ENCODE data around the gene CFDP1.

- TF ChIP-seq POLR2AphosphoS5 (IDR thresholded peaks at IDR 0.05; ENCODE audit: low read depth) (no peak), GABPA (IDR thresholded peaks at IDR 0.05; ENCODE audit: low read depth) (no peak), CTCF (IDR thresholded peaks at IDR 0.05; ENCODE audit: insufficient read depth, low read length) (no peak)
Observed at GRCh38 chr16:75401691-75402090, 31.6 kb downstream of the CFDP1 start.
